ENCODE measurements around the gene TCF7L2.

The TCF7L2 gene

GRCh38 chr10:112967200-112967599 lies 17.2 kb downstream of the TCF7L2 start:
- no peak for DNase-seq

- no peak for DNase-seq
These were observed 19.1 kb downstream of the TCF7L2 start for GRCh38 chr10:112969131-112969530.

GRCh38 chr10:112969542-112969941 lies 19.5 kb downstream of the TCF7L2 start:
- no peak for DNase-seq

- DNase-seq = no peak
These were observed 20.0 kb downstream of the TCF7L2 start for GRCh38 chr10:112970021-112970420.

GRCh38 chr10:112972606-112973005 lies 22.6 kb downstream of the TCF7L2 start:
- no peak for DNase-seq

- no peak for DNase-seq
These were observed 23.0 kb downstream of the TCF7L2 start for GRCh38 chr10:112973046-112973445.

GRCh38 chr10:112973805-112974204 lies 23.8 kb downstream of the TCF7L2 start:
- DNase-seq = no peak

GRCh38 chr10:112977426-112977898 lies 27.4 kb downstream of the TCF7L2 start:
- DNase-seq = no peak

- no peak for DNase-seq
These were observed 29.9 kb downstream of the TCF7L2 start for GRCh38 chr10:112979927-112980326.

GRCh38 chr10:112980937-112981336 lies 30.9 kb downstream of the TCF7L2 start:
- no peak for DNase-seq

GRCh38 chr10:112981553-112981952 lies 31.5 kb downstream of the TCF7L2 start:
- DNase-seq = no peak

GRCh38 chr10:112983444-112984056 lies 33.5 kb downstream of the TCF7L2 start:
- no peak for DNase-seq

- DNase-seq = no peak
These were observed 34.7 kb downstream of the TCF7L2 start for GRCh38 chr10:112984756-112985155.

- DNase-seq = no peak
These were observed 35.9 kb downstream of the TCF7L2 start for GRCh38 chr10:112985690-112986543.

- DNase-seq = no peak
These were observed 36.6 kb downstream of the TCF7L2 start for GRCh38 chr10:112986544-112987190.

GRCh38 chr10:112988839-112989406 lies 38.9 kb downstream of the TCF7L2 start:
- no peak for DNase-seq

- no peak for DNase-seq
These were observed 39.8 kb downstream of the TCF7L2 start for GRCh38 chr10:112989826-112990225.

GRCh38 chr10:112990271-112990670 lies 40.2 kb downstream of the TCF7L2 start:
- no peak for DNase-seq

GRCh38 chr10:112991888-112992491 lies 41.9 kb downstream of the TCF7L2 start:
- DNase-seq = no peak

- no peak for DNase-seq
These were observed 46.4 kb downstream of the TCF7L2 start for GRCh38 chr10:112996462-112996861.

- DNase-seq = no peak
These were observed 49.1 kb downstream of the TCF7L2 start for GRCh38 chr10:112999102-112999501.

- DNase-seq = no peak
These were observed 50.4 kb downstream of the TCF7L2 start for GRCh38 chr10:113000442-113000841.
